ENCODE data around the gene CCDC201.

GRCh38 chr7:45902820-45903219, 29.9 kb upstream of the CCDC201 start:
- TF ChIP-seq CTCF (IDR thresholded peaks at IDR 0.05): no peak
- TF ChIP-seq POLR2A (IDR thresholded peaks at IDR 0.05): no peak

All from lower leg skin (tissue), 3 donors.